ENCODE data around the gene MACF1. TPM values are rescaled to one million over a fixed set of nuclear protein-coding genes. Genes with fewer than 3 reads are reported as not detected.

MACF1 gene
- total RNA-seq, 1 experiment from 2014 or later, result 190 TPM

DNA sequence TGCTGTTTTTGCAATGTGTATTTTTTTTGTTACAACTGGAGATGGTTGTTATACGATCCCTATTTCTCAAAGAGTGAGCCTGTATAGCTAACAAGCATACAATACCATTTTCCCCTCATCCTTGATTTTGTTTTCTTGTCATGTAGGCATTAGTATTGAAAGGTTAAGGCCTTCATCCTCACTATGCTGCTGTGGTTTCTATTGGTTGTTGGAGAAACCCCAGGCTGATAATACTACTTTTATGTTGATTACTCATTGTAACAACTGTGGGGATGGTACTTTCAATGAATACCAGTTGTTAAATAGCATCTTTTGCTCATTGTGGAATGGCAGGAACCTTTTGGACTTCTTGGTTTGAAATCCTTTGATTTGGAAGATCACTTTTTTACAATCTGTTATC is 39.0 kb upstream of the MACF1 start:
- H3K27ac Mint-ChIP-seq, result peak overlapping the region in 2 of 3 experiments; percentile 2 to 59; a peak in 2 of 7 replicates
- no peak overlapping the region for H3K9ac ChIP-seq (ENCODE audit: extremely low read depth, insufficient read length, low read length)
- no peak overlapping the region for H2AK5ac ChIP-seq (ENCODE audit: insufficient read length, low read length)
- no peak for TF ChIP-seq CTCF (conservative IDR thresholded peaks at IDR 0.05)
- H2BK12ac ChIP-seq (ENCODE audit: insufficient read length, low read depth, low read length), result no peak overlapping the region
- H2BK5ac ChIP-seq (ENCODE audit: insufficient read length, low read length), result no peak overlapping the region
- peaks cover 46% of the 10 kb centered on the region; the same call in 1 of the 2 replicates for H3K79me2 ChIP-seq (ENCODE audit: insufficient read depth, low read length)
- H3K23ac ChIP-seq (ENCODE audit: insufficient read length, low read depth, low read length), result no peak overlapping the region
- no peak for DNase-seq
- no peaks in the 10 kb centered on the region for H3K9me3 Mint-ChIP-seq
- WGBS (ENCODE audit: extremely low coverage, insufficient read length, low lambda C conversion rate), result no CpG with 5 or more reads among the region's 1 CpG
- no peak overlapping the region for H3K18ac ChIP-seq (ENCODE audit: insufficient read length, low read depth, low read length)
- no peaks in the 10 kb centered on the region for H3K23me2 ChIP-seq (ENCODE audit: insufficient read length, low read depth, low read length, poor library complexity, severe bottlenecking)
- no peak overlapping the region for H4K91ac ChIP-seq (ENCODE audit: insufficient read length, low read depth, low read length)
- no peaks in the 10 kb centered on the region for H3K9me3 ChIP-seq (ENCODE audit: control insufficient read depth, low read depth, low read length)
- peaks cover 68 to 72% of the 10 kb centered on the region in 2 experiments for H3K4me1 Mint-ChIP-seq
- H4K5ac ChIP-seq (ENCODE audit: insufficient read length, low read depth, low read length), result no peak overlapping the region
- no peaks in the 10 kb centered on the region for H4K20me1 ChIP-seq (ENCODE audit: control insufficient read depth, insufficient read depth, insufficient read length)
- no peak overlapping the region for H2BK120ac ChIP-seq (ENCODE audit: low read depth, low read length, poor library complexity, severe bottlenecking)
- H3K36me3 Mint-ChIP-seq (ENCODE audit: insufficient read depth in 1 of 3, low read depth in 3 of 3), result no peaks in the 10 kb centered on the region; a peak in 1 of 7 replicates
- H3K27ac ChIP-seq (ENCODE audit: insufficient read length, low read depth, low read length), result no peak overlapping the region
- H2AFZ ChIP-seq (ENCODE audit: low read length), result no peak overlapping the region
- H3K4me1 ChIP-seq (ENCODE audit: insufficient read depth, low read length), result peaks cover 17% of the 10 kb centered on the region; the same call in 1 of the 2 replicates
- H3T11ph ChIP-seq (ENCODE audit: low read length), result no peak overlapping the region
- no peak overlapping the region for H3K4me3 Mint-ChIP-seq
- H3K27me3 ChIP-seq (ENCODE audit: insufficient read depth, low read length), result no peaks in the 10 kb centered on the region
- H3K56ac ChIP-seq (ENCODE audit: insufficient read length, low read depth, low read length), result no peak overlapping the region
- H3K4me2 ChIP-seq (ENCODE audit: insufficient read depth, insufficient read length, low read length), result no peak overlapping the region
- no peaks in the 10 kb centered on the region for H3K27me3 Mint-ChIP-seq (ENCODE audit: low read depth)
- no peak overlapping the region for H2BK15ac ChIP-seq (ENCODE audit: low read depth, low read length)
- no peak overlapping the region for H2BK20ac ChIP-seq (ENCODE audit: low read depth, low read length, poor library complexity, severe bottlenecking)
- H4K8ac ChIP-seq (replicated peaks; ENCODE audit: insufficient read length, low read depth, low read length), result no peak overlapping the region
- H3K14ac ChIP-seq (ENCODE audit: insufficient read depth, low read length), result no peak overlapping the region
- H3K4ac ChIP-seq (ENCODE audit: low read depth, low read length), result no peak overlapping the region
- peaks cover 9% of the 10 kb centered on the region for H3K79me1 ChIP-seq (ENCODE audit: insufficient read depth, low read depth, low read length, poor library complexity, severe bottlenecking)
